C4-2B (cell line): ENCODE data around the gene ROCK1.

ENCODE experiments used
- ZFX ChIP-seq: fragments of 450-650 bp; IDR thresholded peaks from 2 replicates; pipeline ENCODE4 v1.6.1; 2017
- TF ChIP-seq, protein P1 (sequence below): fragments of 450-650 bp; conservative IDR thresholded peaks from 2 replicates; pipeline ENCODE4 v1.5.1; 2017; ENCODE audit warnings: mild to moderate bottlenecking

DNA sequence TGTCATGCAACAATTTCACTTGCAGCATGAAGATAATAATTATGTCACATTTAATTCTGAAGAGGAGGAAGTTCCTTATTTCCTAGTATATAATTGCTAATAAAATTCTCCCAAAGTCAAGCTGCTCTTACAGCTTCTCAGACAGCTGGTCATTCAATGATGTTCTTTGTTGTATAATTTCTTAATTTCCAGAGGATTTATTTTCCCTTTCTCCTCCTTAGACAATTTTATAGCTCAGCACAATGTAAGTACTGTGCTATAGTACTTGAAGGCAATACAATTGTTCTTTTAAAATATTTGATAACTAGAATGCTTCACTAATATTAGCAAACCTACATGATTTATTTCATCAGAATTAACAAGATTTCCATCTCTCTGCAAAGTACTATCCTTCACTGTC lies 73.4 kb downstream of the ROCK1 start:
- TF ChIP-seq, protein P1, sequence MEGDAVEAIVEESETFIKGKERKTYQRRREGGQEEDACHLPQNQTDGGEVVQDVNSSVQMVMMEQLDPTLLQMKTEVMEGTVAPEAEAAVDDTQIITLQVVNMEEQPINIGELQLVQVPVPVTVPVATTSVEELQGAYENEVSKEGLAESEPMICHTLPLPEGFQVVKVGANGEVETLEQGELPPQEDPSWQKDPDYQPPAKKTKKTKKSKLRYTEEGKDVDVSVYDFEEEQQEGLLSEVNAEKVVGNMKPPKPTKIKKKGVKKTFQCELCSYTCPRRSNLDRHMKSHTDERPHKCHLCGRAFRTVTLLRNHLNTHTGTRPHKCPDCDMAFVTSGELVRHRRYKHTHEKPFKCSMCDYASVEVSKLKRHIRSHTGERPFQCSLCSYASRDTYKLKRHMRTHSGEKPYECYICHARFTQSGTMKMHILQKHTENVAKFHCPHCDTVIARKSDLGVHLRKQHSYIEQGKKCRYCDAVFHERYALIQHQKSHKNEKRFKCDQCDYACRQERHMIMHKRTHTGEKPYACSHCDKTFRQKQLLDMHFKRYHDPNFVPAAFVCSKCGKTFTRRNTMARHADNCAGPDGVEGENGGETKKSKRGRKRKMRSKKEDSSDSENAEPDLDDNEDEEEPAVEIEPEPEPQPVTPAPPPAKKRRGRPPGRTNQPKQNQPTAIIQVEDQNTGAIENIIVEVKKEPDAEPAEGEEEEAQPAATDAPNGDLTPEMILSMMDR: no peak
- no peak for TF ChIP-seq ZFX
